Natural killer cell treated with Interleukin-12 subunit alpha and Interleukin-12 subunit beta and Interleukin-15 and Interleukin-18, amount 100 ng/mL, for 72 hours (primary cell): ENCODE measurements around the gene MAMLD1. TPM values are rescaled to one million over a fixed set of nuclear protein-coding genes. Genes with fewer than 3 reads are reported as not detected.

Source experiments
- ATAC-seq, 2 donors: fragments of 150-1000 bp; cut with Tn5 transposase in 1 of 2; sonication (Bioruptor Pico), chemical (Tn5 transposase) in 1 of 2; 2 replicates each; pipeline ENCODE4 v1.10.0; 2021
- DNase-seq: peaks from one replicate; pipeline ENCODE4 v3.0.0; 2022; ENCODE audit warnings: low spot score
- H3K27ac Mint-ChIP-seq, 2 donors: 1 replicate in 1 of 2; 2 replicates in 1 of 2; pipeline ENCODE4 v1.8.0; 2022; ENCODE audit warnings: mixed read lengths in 2 of 2, mild to moderate bottlenecking in 1 of 2, moderate library complexity in 1 of 2
- H3K27me3 Mint-ChIP-seq, 2 donors: 1 replicate in 1 of 2; 2 replicates in 1 of 2; pipeline ENCODE4 v1.8.0; 2022; ENCODE audit warnings: mixed read lengths in 2 of 2
- H3K36me3 Mint-ChIP-seq: one replicate; pipeline ENCODE4 v1.8.0; 2022; ENCODE audit warnings: mixed read lengths
- H3K4me1 Mint-ChIP-seq, 2 donors: 1 replicate in 1 of 2; 2 replicates in 1 of 2; pipeline ENCODE4 v1.8.0; 2022; ENCODE audit warnings: low read depth in 2 of 2, mixed read lengths in 2 of 2, mild to moderate bottlenecking in 1 of 2
- H3K4me3 Mint-ChIP-seq: one replicate; pipeline ENCODE4 v1.8.0; 2022; ENCODE audit warnings: mixed read lengths
- H3K9me3 Mint-ChIP-seq: 2 replicates; pipeline ENCODE4 v1.8.0; 2022; ENCODE audit warnings: mixed read lengths
- total RNA-seq, 2 donors: library from RNA; stranded (reverse); gene quantifications; one replicate each; pipeline ENCODE4 v1.2.3, GENCODE V29; 2022

The MAMLD1 gene
- total RNA-seq, 2 donors from 2014 or later = 2.0 to 3.5 TPM

DNA sequence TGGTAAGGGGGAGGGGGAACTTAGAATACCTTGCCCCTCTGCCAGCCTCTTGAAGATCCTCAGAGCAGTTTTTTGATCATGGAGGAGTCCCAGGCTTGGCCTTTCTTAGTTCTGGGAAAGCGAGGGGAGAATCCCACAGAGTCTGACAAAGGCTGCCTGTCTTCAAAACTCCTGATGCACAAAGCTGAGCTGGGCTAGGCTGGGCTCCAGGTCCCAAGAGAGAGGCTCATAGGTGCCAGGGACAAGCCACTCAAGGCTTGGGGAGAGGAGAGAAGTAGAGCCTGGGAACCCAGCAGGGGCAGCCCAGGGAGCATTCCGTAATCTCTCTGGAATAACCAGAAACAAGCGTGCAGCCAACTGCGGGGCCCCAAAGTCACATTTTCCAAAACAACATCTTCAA, 168.3 kb downstream of the MAMLD1 start:
- Mint-ChIP-seq H3K27me3 (peaks cover 0 to 11% of the 10 kb centered on the region in 2 donors), H3K9me3 (peaks cover 12% of the 10 kb centered on the region), H3K4me3 (no peak overlapping the region), H3K4me1 (no peaks in the 10 kb centered on the region), H3K27ac (no peak overlapping the region), H3K36me3 (peaks cover 17% of the 10 kb centered on the region)
- ATAC-seq = no peak
- DNase-seq = no peak

DNA sequence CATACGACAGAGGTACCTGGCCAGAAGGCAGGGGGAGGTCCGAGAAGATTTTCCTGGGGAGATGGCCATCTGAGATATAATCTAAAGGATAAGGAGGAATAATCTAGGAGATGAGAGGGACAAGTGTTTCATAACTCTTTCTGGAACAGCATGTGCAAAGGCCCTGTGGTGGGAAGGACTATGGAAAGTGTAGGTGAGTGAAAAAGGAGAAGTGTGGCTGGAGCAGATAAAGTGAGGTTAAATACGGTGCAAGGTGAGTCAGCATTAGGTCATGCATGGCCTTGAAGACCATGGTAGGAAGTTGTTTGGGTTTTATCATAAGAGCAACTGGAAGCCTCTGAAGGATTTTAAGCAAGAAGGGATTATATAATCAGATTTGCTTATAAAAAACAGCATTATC, 170.7 kb downstream of the MAMLD1 start:
- Mint-ChIP-seq H3K36me3 (peaks cover 17% of the 10 kb centered on the region), H3K9me3 (peaks cover 12% of the 10 kb centered on the region), H3K27ac (no peak overlapping the region)

DNA sequence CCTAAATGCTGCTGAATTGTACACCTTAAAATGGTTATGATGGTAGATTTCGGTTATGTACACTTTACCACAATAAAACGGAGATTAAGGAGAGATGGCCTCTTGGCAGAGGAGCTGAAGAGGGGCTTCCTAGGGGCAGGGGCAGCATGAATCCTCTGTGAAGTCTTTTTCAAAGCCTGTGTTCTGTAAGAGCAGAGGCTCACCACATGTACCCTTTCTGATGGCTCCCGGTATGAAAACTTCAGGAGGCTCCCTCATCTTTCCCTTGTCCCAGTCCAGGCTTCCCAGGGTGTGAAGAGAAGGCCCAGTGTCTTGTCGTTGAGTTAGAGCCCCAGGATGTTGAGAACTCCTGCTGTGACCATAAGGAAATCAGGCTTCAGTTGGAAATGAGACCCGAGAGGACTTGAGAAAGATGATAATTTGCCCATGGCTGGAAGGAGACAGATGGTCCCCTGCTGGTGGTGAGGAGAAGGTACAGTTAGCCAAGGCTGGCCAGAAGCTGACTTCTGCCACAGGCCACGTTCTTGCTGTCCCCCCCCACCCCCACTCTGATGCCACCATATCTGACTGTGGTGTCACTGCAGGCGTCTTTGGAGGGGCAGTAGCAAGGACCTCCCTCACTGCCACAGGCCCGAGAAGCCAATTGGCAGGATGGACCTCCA, 173.5 kb downstream of the MAMLD1 start:
- no peak for DNase-seq

More for the DNA sequence above, 170.7 kb downstream of the MAMLD1 start:
- no peaks in the 10 kb centered on the region for H3K4me1 Mint-ChIP-seq
- DNase-seq = no peak
- no peak for ATAC-seq
- H3K27me3 Mint-ChIP-seq = peaks cover 0 to 11% of the 10 kb centered on the region in 2 donors
- H3K4me3 Mint-ChIP-seq = no peak overlapping the region

DNA sequence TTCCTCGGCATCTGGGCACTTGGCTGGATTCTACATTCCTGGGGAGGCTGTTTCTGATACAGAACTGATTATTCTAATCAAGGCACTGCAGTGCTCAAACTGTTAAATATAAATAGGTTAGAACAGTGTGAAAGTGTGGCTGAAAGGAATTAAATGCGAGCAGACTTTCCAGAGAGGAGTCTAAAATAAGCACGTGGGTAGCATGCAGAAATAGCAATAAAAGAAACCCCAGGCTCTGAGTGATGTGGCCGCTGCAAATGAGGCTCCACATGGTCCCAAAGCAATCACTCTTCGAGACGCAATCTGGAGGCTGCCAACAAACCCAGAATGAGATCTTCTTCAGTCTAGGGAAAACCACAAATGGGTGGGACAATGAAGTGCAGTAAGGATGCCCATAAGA, 174.7 kb downstream of the MAMLD1 start:
- Mint-ChIP-seq H3K4me3 (no peak overlapping the region), H3K9me3 (peaks cover 12% of the 10 kb centered on the region), H3K27ac (no peak overlapping the region), H3K36me3 (peaks cover 17% of the 10 kb centered on the region), H3K4me1 (no peaks in the 10 kb centered on the region), H3K27me3 (peaks cover 0 to 15% of the 10 kb centered on the region in 2 donors)
- DNase-seq (no peak), ATAC-seq (no peak)

More for the DNA sequence above, 173.5 kb downstream of the MAMLD1 start:
- peaks cover 17% of the 10 kb centered on the region for H3K36me3 Mint-ChIP-seq
- H3K27ac Mint-ChIP-seq = no peak overlapping the region
- no peaks in the 10 kb centered on the region for H3K4me1 Mint-ChIP-seq
- H3K4me3 Mint-ChIP-seq = no peak overlapping the region
- H3K27me3 Mint-ChIP-seq = peaks cover 0 to 11% of the 10 kb centered on the region in 2 donors
- ATAC-seq = no peak
- H3K9me3 Mint-ChIP-seq = peaks cover 12% of the 10 kb centered on the region

DNA sequence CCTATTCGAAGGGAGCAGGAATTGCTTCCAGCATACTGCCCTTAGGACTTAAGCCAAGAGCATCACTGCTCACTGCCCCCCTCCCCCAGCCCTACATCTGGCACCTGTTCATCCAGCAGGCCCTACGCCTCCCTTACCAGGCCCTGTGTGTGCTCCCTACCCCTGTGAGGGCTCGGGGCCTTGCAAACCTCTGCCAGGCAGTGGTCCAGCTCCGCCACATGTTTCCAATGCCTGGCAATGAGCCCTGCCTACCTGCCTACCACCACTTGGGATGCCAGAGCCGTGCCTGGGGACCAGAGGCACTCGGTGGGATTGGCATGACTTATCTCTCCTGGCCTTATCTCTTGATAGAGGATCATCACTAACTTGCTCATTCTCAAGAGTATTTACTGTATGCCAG, 177.8 kb downstream of the MAMLD1 start:
- Mint-ChIP-seq H3K9me3 (peaks cover 4% of the 10 kb centered on the region), H3K36me3 (peaks cover 4% of the 10 kb centered on the region), H3K27ac (no peak overlapping the region), H3K27me3 (peaks cover 0 to 4% of the 10 kb centered on the region in 2 donors), H3K4me3 (no peak overlapping the region), H3K4me1 (peaks cover 5 to 8% of the 10 kb centered on the region in 2 donors)
- ATAC-seq (no peak), DNase-seq (no peak)

DNA sequence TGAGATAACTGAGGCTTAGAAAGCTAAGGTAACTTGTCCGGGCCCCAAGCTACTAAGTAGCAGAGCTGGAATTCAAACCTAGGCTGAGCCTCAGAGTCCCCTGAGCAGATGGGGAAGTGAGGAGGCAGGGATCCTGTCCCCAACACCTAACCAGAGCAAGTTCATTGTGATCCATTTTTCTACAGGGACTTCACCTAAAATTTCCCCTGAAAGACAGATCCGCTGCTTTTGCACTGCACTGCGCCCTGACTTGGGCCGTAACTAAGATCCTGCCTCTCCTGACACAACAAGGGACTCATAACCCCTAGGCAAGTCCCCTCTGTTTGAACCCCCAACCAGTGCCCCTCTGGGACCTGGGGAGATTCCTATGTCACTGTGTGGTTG, 179.7 kb downstream of the MAMLD1 start:
- no peaks in the 10 kb centered on the region for H3K9me3 Mint-ChIP-seq
- H3K27ac Mint-ChIP-seq = no peak overlapping the region
- no peak overlapping the region for H3K4me3 Mint-ChIP-seq
- DNase-seq = no peak
- peaks cover 0 to 4% of the 10 kb centered on the region in 2 donors for H3K27me3 Mint-ChIP-seq
- H3K36me3 Mint-ChIP-seq = no peaks in the 10 kb centered on the region
- peaks cover 14 to 19% of the 10 kb centered on the region in 2 donors for H3K4me1 Mint-ChIP-seq
- no peak for ATAC-seq

DNA sequence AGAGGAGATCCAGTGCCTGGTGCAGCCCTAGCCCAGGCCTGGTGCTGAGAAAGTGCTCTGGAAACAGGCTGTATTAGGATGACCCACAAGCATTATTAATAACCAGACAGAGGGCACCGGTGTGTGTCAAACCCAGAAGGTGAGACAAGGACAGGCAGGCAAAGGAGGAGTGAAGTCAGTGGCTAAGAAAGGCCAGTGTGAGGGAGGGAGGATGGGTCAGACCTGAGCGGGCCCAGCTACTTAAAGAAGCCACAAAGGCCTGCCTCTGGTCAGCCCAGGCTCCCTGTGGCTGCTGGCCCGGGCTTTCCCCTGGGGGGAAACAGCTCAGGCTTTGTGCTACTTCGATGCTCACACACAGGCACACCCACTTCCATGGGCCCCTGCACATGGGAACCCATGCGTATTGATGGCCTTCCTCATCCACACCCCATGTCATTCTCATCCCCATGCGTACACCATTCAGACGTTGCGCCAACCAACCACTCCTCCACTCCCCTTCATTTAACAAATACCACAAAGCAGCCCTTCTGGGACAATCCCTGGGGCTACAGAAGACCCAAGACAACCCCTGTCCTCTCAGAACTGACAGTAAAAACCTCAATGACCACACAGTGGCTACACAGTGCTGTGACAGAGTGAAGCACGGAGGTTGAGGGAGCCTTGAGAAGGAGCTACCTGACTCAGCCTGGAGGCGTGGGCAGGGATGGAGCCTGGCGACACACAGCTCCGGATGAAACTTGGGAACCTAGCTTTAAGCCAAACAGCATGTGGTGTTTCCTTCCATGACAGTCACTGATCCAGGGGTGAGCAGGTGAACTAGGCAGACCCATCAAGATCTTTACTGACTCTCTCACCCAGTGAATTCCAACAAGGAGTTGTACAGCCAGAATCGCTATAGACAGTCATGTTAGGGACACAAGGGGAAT, 180.4 kb downstream of the MAMLD1 start:
- DNase-seq = no peak
- Mint-ChIP-seq H3K36me3 (no peaks in the 10 kb centered on the region), H3K4me1 (peaks cover 19 to 25% of the 10 kb centered on the region in 2 donors), H3K27ac (no peak overlapping the region), H3K4me3 (no peak overlapping the region), H3K9me3 (no peaks in the 10 kb centered on the region), H3K27me3 (peaks cover 0 to 7% of the 10 kb centered on the region in 2 donors)
- ATAC-seq = peak; percentile 50 to 60

DNA sequence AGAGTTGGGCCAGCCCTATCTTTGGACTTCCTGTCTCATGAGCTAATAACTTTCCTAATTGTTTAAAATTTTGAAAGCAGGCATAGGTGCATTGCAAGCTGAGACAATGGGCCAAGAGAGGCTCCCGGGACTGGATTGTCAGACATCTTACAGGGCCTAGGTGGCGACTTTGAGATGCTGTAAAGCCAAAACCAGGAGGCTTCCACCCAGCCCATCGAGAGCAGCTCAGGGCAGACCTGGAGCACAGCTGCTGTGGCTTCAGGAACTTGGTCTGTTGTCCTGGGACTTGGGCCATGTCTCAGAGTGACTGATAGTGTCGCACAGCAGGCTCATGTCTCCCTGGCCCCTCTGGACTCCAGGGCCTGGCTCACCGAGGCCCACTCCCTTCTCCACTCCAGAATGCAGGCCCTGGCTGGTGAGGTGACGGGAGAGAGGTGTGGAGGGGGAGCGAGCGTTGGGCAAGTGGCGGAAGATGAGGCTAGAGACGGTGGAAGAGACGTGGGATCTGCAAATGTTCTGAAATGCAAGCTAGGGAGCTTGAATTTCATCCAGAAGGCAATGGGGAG, 181.2 kb downstream of the MAMLD1 start:
- Mint-ChIP-seq H3K9me3 (no peaks in the 10 kb centered on the region), H3K36me3 (no peaks in the 10 kb centered on the region), H3K27me3 (peaks cover 0 to 9% of the 10 kb centered on the region in 2 donors), H3K27ac (no peak overlapping the region), H3K4me3 (no peak overlapping the region), H3K4me1 (peaks cover 25 to 32% of the 10 kb centered on the region in 2 donors)
- ATAC-seq = no peak
- DNase-seq = no peak

DNA sequence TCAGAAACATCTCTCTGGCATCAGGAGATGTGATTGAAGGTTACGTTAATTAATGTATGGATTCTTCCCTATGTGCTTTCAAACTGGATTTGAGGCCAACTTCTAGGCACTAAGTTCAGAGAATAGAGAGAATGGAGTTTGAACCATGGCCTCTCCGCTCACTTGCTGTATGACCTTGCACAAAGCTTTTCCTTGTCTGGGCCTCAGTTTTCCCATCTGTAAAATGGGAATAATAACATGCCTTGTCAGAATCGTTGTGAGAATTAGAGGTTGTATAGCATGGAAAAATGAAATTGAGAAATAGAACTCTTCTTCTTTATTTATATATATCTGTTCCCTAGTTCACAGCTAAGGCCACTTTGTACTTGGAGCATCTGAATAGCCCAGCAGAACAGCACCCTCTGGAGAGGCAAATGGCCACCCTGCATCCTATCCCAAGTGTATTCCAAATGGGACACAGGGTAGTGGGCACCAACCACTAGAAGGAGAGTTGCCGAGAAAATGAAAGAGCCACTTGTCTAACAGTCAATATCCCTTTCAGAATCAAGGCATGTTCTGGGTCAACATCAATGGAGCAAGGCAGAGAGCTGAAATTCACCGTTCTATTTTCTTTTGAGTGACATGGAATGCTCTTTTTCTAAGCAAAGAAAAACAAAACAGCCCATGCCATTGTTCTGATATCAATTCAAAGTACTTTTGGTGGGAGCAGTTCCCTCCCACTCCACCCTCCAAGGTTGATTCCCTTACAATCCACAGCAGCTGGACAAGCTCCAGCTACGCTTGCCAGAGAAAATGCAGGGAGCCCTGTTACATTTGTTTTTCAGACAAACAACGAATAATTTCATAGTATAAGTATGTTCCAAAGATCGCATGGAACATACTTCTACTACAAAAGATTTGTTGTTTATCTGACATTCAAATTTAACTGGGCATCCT, 182.0 kb downstream of the MAMLD1 start:
- no peaks in the 10 kb centered on the region for H3K9me3 Mint-ChIP-seq
- ATAC-seq (no peak), DNase-seq (no peak)
- no peak overlapping the region for H3K4me3 Mint-ChIP-seq
- H3K36me3 Mint-ChIP-seq = no peaks in the 10 kb centered on the region
- H3K27ac Mint-ChIP-seq = no peak overlapping the region
- peaks cover 0 to 9% of the 10 kb centered on the region in 2 donors for H3K27me3 Mint-ChIP-seq
- peaks cover 25 to 33% of the 10 kb centered on the region in 2 donors for H3K4me1 Mint-ChIP-seq

DNA sequence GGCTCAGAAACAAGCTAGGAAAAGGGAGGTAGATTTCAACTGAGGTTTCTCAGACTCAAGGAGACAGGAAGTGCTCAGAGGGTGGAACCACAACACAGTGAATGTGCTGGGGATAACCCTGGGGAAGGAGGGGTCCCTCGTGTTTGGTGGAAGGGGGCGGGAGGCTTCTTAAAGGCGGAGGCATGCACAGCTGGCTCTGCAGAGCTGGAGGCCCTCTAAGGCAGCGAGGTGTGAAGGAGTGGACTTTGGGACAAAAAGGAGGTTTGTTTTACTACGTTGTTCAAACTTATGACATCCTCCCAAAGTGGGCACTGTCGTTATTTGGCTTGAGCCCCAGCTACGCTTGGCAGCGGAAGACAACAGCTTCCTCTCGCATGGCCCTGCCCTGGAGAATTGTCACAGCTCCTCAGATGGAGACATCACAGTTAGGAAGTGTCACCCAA, 183.6 kb downstream of the MAMLD1 start:
- Mint-ChIP-seq H3K9me3 (no peaks in the 10 kb centered on the region), H3K36me3 (no peaks in the 10 kb centered on the region), H3K27me3 (peaks cover 0 to 9% of the 10 kb centered on the region in 2 donors), H3K4me1 (peaks cover 25 to 33% of the 10 kb centered on the region in 2 donors), H3K4me3 (peak overlapping the region; percentile 73), H3K27ac (peak overlapping the region in 1 of 2 donors; percentile 56)
- ATAC-seq (peak in 1 of 2 donors; percentile 34), DNase-seq (no peak)

DNA sequence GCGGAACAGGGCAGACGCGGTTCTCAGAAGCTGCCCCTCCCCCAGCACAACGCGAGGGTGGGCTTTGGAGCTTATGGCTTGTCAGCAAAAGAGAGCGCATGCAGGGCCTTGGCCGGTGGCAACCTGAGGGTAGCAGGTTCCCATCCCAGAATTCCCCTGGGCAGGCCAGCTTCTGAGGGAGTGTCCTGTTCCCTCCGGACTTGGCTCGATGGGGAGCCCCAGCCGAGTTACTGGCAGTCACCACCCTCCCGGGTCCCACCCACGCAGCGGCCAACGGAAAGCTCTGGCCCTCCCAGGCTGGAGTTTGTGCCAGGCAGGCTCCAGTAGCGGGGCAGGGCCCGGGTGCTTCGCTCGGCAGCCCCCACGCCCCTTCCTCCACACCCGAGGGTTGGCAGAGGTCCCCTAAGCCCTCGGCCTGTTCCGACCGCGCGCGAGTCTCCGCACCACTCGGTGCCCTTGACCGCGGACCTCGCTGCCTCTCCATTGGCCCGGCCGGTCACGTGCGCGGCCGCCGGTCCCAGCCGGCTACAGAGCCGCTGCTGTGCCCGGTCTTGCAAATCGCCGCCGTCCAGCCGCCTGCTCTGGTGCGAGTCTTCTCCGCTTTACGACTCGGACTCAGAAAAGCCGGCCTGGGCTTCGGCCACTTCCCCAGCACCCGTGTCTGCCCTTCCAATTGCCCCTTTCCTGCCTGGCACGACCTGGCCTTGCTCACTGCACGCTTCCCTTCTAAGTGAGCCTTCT, 184.4 kb downstream of the MAMLD1 start:
- no peaks in the 10 kb centered on the region for H3K36me3 Mint-ChIP-seq
- peak overlapping the region in 1 of 2 donors; percentile 70 for H3K27ac Mint-ChIP-seq
- no peak for DNase-seq
- peaks cover 0 to 6% of the 10 kb centered on the region in 2 donors for H3K27me3 Mint-ChIP-seq
- ATAC-seq = peak; percentile 71 to 76
- H3K4me3 Mint-ChIP-seq = peak overlapping the region; percentile 73
- H3K9me3 Mint-ChIP-seq = no peaks in the 10 kb centered on the region
- peaks cover 25 to 33% of the 10 kb centered on the region in 2 donors for H3K4me1 Mint-ChIP-seq

DNA sequence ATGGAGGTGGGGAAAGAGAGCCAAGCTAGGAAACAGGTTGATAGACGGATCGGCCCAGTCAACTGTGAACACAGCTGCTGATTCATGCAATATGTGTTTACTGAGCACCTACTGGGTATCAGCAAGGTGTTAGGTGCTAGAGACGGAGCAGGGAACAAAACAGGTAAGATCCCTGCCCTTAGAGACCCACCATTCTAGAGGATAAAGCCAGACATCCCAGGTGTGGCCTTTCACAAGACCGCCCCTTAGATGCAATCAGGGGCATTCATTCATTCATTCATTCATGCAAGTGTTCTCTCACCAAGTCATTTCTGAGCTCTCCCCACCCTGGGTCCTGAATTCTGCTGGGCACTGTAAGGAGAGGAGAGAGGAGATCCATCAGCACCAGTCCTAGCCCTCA, 185.1 kb downstream of the MAMLD1 start:
- H3K4me1 Mint-ChIP-seq = peaks cover 25 to 29% of the 10 kb centered on the region in 2 donors
- H3K36me3 Mint-ChIP-seq = no peaks in the 10 kb centered on the region
- no peaks in the 10 kb centered on the region for H3K9me3 Mint-ChIP-seq
- peak overlapping the region; percentile 28 for H3K4me3 Mint-ChIP-seq
- peak overlapping the region in 1 of 2 donors; percentile 70 for H3K27ac Mint-ChIP-seq
- ATAC-seq = no peak
- DNase-seq = no peak
- peaks cover 0 to 6% of the 10 kb centered on the region in 2 donors for H3K27me3 Mint-ChIP-seq
